ENCODE data around the gene KCTD17.

KCTD17 gene

GRCh38 chr22:37079158-37079557, 27.6 kb downstream of the KCTD17 start:
- no peak for DNase-seq (ENCODE audit: low read depth)

- no peak for DNase-seq (ENCODE audit: low read depth)
These were observed 28.2 kb downstream of the KCTD17 start for GRCh38 chr22:37079668-37080171.

DNA sequence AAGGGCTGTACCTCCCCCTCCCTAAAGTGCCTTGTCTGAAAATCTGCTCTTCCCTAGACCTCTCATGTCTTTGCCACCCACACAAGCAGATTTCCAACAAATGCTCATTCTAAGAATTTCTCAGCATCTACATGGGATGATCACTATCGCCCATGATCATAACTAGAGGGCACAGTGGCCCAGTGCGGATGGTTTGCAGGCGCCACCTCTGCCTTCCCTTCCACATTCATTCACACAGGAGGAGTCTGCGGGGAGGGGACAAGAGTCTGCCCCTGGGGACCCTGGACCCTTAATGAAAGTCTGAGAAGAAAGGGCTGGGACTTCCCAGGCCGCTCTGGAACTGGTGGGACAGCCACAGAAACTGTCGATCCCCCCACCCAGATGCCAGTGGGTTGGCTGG, 28.9 kb downstream of the KCTD17 start:
- DNase-seq (ENCODE audit: low read depth), result no peak

DNA sequence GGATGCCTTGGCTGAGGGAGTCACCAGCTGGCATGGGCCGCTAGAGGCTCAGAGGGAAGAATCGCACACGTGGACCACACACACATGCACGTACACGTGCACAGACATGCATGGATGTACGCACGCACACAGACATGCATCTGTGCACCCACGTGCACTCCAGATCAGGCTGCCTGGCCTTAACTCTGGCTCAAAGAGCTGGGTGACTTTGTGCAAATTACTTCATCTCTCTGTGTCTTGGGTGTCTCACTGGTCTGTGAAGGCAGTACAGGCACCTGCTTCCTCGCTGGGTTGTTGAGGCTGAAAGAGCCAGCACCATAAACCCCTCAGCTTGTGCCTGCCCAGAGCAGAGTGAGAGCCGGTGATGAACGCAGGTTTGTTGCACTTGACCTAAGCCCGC, 29.3 kb downstream of the KCTD17 start:
- DNase-seq (ENCODE audit: low read depth), result no peak

- no peak for DNase-seq (ENCODE audit: low read depth)
These were observed 30.8 kb downstream of the KCTD17 start for GRCh38 chr22:37082251-37082873.

DNA sequence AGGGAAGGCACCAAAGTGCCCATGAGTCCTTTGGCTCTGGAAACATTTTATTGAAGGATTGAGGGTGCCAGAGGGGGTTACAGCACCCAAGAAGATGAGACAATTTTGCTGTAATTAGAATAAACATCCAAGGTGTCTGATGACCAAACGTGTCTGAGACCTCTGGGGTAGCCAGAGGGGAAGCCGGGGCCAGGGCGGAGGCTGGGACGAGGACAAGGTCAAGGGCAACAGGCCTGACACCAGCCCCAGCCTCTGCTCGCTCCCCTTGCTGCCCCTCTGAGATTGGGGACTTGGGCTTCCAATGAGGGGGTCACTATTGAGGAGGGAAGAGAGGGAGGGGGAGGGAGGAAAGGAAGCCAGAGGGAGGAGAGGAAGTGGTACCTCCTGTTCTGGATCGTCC, 32.4 kb downstream of the KCTD17 start:
- no peak for DNase-seq (ENCODE audit: low read depth)

DNA sequence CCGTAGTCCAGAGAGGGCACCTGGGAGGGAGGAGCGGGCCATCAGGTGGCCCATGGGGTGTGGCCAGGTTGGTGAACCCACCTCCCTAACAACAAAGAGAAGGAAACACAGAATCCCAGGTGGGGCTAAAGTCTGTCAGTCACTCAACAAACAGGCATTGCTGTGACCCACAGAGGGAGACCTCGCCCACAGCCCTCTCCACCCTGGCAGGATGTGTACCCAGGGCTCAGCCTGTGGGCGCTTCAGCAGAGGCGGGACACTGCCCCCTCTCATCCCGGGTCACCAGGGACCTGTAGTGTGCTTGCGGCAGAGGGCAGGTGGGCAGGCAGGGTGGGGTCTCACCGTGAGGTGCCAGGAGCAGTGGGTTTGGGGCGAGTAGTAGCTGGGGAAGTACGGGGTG, 32.8 kb downstream of the KCTD17 start:
- no peak for DNase-seq (ENCODE audit: low read depth)

DNA sequence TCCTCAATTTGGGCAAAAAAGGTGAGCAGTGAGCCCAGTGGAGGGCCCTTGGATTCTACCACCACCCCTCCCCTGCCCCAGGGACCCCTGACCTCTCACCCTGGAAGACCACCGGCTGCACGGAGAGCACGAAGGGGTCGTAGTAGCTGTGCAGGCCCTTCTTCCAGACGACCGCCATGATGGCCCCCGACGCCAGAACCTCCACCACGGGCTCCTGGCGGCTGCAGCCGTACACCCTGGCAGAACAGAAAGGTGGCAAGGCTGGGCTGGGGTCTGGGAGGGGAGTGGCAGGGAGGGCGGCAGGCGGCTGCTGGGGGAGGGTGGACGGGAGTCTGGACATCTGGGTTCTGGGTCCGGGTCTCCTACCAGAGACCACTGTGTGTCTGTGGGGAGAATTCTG, 34.6 kb downstream of the KCTD17 start:
- no peak for DNase-seq (ENCODE audit: low read depth)

- no peak for DNase-seq (ENCODE audit: low read depth)
These were observed 36.6 kb downstream of the KCTD17 start for GRCh38 chr22:37088108-37088605.

- DNase-seq (ENCODE audit: low read depth), result no peak
These were observed 37.3 kb downstream of the KCTD17 start for GRCh38 chr22:37088750-37089408.

DNA sequence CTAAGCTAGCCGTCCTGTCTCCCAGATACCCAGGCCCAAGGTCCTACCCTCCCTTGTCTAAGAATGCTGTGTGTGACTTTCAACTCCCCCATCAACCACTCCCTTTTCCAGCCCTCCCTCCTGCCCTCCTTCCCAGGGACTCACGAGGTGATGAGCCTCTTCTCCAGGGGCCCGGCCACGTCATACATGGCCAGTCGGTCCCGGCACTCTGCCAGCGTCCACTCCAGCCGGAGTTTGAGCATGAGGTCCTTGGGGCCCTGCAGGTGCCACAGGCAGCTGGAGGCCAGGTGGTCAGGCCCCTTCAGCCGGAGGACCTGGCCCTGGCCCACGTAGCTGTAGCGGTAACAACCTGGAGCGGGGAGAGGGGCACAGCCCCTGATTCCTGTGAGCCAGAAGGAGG, 37.9 kb downstream of the KCTD17 start:
- DNase-seq (ENCODE audit: low read depth), result no peak

DNA sequence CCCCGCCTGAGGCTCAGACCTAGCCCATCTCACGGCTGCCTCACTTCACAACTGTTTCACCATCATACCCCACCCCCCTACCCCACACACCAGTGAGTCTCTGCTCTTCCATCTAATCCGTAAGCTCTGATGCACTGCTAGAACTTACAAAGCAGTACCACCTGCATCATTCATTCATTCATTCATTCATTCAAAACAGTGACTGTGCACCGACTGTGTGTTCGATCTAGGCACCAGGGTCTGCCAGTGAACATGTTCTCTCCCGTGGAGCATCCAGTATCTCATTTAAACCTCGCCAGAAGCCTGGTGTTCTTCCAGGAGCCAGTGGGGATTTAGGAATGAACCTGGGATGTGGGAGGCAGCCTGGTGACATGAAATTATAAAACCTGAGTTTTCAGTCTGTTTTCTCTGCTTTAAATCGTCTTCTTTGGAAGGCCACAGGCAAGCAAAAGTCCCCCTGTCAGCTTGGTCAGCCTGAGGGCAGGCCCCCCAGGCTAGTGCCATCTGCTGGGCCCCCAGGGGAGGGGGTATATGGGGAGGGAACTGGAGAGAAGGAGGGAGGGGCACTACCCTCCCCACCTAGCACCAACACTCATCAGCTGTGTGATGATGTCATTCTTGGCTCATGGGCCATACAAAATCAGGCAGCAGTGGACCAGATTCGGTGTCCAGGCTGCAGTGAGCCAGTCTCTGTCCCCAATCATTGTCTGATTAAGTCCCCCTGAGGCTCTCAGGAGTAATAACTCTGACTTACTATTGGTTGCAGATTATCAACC, 39.6 kb downstream of the KCTD17 start:
- no peak for DNase-seq (ENCODE audit: low read depth)

DNA sequence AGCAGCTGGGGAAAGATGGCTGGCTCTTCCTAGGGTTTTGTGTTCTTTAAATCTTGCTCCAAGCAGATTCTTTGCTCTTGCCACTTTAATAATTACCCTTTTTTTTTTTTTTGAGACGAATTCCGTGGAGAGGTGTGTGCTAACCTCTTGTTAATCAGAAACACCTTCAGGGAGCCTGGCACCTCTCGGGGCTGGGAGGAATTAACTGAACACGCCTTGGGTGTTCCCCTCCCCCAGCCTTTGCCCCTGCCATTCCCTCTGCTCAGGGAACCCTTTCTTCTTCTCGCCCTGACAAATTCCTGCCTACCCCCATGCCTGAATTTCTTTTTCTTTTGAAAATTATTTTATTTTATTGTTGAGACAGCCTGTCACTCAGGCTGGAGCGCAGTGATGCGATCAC, 40.5 kb downstream of the KCTD17 start:
- DNase-seq (ENCODE audit: low read depth), result no peak

DNA sequence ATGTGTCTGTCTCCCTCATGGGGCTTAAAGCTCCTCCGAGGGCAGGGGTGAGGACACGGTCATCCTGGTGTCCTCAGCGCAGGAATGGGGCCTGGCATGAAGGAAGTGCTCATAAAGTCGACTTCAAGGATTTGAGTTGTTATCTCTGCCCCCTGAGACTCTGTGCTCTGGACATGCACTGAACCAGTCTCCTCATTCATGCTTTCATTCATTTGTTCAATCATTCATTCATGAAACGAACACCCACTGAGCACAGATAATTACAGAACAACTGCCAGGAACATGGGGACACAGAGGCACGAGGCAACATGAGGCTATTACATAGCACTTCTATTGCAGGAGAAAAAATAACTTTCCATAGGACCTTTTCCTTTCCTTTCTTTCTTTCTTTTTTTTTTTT, 41.5 kb downstream of the KCTD17 start:
- DNase-seq (ENCODE audit: low read depth), result no peak

DNA sequence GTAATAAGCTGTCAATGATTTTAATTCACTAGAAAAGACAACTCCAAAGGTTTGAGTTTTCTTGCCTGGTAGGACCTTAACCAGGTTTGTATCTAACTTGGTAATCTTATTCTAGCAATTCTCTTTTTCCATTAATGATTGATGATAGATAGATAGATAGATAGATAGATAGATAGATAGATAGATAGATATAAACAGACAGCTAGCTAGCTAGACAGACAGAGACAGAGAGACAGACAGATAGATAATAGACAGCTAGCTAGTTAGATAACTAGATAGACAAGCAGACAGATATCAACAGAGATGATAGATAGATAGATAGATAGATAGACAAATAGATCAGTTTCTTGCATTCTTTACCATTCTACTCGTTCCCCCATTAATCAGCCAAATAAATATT, 42.7 kb downstream of the KCTD17 start:
- no peak for DNase-seq (ENCODE audit: low read depth)

GRCh38 chr22:37095113-37095512, 43.6 kb downstream of the KCTD17 start:
- no peak for DNase-seq (ENCODE audit: low read depth)

DNA sequence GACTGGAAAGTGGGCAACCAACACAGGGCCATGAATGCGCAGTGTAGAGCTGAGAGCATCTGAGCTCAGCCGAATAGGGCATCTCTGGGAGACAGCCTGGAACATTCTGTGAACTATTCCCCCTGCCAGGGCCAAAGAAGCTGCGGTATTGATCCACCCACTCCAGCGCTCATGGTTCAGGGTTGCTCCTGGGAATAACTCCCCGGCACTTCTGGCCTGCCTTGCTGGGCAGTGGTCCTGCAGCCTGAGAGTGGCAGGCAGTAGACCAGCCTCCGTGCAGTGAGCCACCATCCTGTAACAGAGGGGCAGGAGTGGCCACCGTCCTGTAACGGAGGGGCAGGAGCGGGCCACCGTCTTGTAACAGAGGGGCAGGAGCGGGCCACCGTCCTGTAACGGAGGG, 45.8 kb downstream of the KCTD17 start:
- DNase-seq (ENCODE audit: low read depth), result no peak

- DNase-seq (ENCODE audit: low read depth), result no peak
These were observed 47.5 kb downstream of the KCTD17 start for GRCh38 chr22:37098976-37099591.

- DNase-seq (ENCODE audit: low read depth), result no peak
These were observed 49.1 kb downstream of the KCTD17 start for GRCh38 chr22:37100589-37101127.

- no peak for DNase-seq (ENCODE audit: low read depth)
These were observed 49.9 kb downstream of the KCTD17 start for GRCh38 chr22:37101311-37102066.

DNA sequence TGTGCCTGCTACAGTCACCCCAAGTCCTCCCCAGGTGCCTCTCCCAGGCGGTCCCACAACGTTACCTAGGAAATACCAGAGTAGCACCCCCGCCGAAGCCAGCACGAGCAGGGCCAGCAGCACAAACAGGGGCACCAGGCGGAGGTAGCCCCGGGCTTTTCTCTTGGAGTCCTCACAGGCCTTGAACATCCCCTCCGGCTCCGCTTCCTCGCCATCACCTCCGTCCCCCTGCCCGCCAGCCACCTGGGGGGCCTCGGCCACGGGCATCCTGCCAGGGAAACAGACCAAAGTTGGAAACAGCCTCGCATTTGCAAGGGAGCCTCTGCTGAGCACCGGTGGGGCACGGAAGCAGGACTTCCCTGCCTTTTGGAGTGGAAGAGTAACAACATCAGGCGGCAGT, 51.6 kb downstream of the KCTD17 start:
- no peak for DNase-seq (ENCODE audit: low read depth)
